Lower lobe of right lung (tissue), 2 donors: ENCODE data around the gene HES7. TPM values are rescaled to one million over a fixed set of nuclear protein-coding genes. Genes with fewer than 3 reads are reported as not detected.
A peak's percentile ranks its signal among the peaks of the same experiment; 100 is the strongest.

ENCODE experiments used
- ATAC-seq, 2 donors: fragments of 200-7000 bp; cut with Tn5 transposase; one replicate each; pipeline ENCODE4 v1.9.1; 2020 to 2022; ENCODE audit warnings: mild to moderate bottlenecking in 2 of 2, moderate library complexity in 2 of 2
- DNase-seq: peaks from one replicate; pipeline ENCODE4 v3.0.0-alpha.2; 2020
- H3K27ac ChIP-seq: fragments of 200-600 bp; one replicate; pipeline ENCODE4 v1.8.0; 2022
- H3K27me3 ChIP-seq: fragments of 200-600 bp; one replicate; pipeline ENCODE4 v1.8.0; 2022; ENCODE audit warnings: low read depth
- H3K36me3 ChIP-seq: fragments of 200-600 bp; one replicate; pipeline ENCODE4 v1.8.0; 2022; ENCODE audit warnings: mild to moderate bottlenecking
- H3K4me1 ChIP-seq: fragments of 200-600 bp; one replicate; pipeline ENCODE4 v1.8.0; 2022
- H3K4me3 ChIP-seq: fragments of 200-600 bp; one replicate; pipeline ENCODE4 v1.8.0; 2022; ENCODE audit warnings: mild to moderate bottlenecking
- H3K9me3 ChIP-seq: fragments of 200-600 bp; one replicate; pipeline ENCODE4 v1.8.0; 2022
- CTCF ChIP-seq: fragments of 200-600 bp; IDR thresholded peaks from one replicate; pipeline ENCODE4 v1.8.0; 2022; ENCODE audit warnings: antibody characterized with exemption, mild to moderate bottlenecking
- intact Hi-C: fragments of 100-400 bp; cut with DNase I; formaldehyde crosslinking; loops from one replicate; pipeline ENCODE4 v1.11.0; 2022
- total RNA-seq: library from RNA; stranded (reverse); fragmentation: NEBNext Ultra II Directional; extraction: Animal tissue kit (Norgen Biotek cat#: 25700); gene quantifications from one replicate; pipeline ENCODE4 v1.2.1, GENCODE V29; 2021
- donor health status: DM: no; HTN: yes; CAD: no; lungs with severe emphysema.

HES7 gene
- total RNA-seq, 1 donor from 2014 or later = 0.21 TPM

GRCh38 chr17:8128125-8128784, 4.3 kb upstream of the HES7 start:
- peaks cover 32% of the 10 kb centered on the region for H3K27me3 ChIP-seq

GRCh38 chr17:8126491-8127066, 2.7 kb upstream of the HES7 start:
- no peak for TF ChIP-seq CTCF
- Histone ChIP-seq H3K4me3 (peak overlapping the region; percentile 74), H3K27ac (no peak overlapping the region), H3K36me3 (no peaks in the 10 kb centered on the region), H3K27me3 (peaks cover 49% of the 10 kb centered on the region), H3K4me1 (peaks cover 58% of the 10 kb centered on the region), H3K9me3 (no peaks in the 10 kb centered on the region)
- no peak for DNase-seq
- intact Hi-C loops = no loop called here
- ATAC-seq = peak; percentile 62 to 69

More at GRCh38 chr17:8128125-8128784, 4.3 kb upstream of the HES7 start:
- no peak for TF ChIP-seq CTCF
- intact Hi-C loops = no loop called here
- DNase-seq = no peak
- Histone ChIP-seq H3K4me1 (peaks cover 41% of the 10 kb centered on the region), H3K4me3 (no peak overlapping the region), H3K27ac (no peak overlapping the region), H3K9me3 (no peaks in the 10 kb centered on the region), H3K36me3 (no peaks in the 10 kb centered on the region)
- no peak for ATAC-seq

- intact Hi-C loops = no loop called here
- Histone ChIP-seq H3K27ac (no peak overlapping the region), H3K4me3 (peak overlapping the region; percentile 74), H3K9me3 (no peaks in the 10 kb centered on the region), H3K4me1 (peaks cover 63% of the 10 kb centered on the region), H3K36me3 (no peaks in the 10 kb centered on the region), H3K27me3 (peaks cover 54% of the 10 kb centered on the region)
- ATAC-seq (peak in 1 of 2 donors; percentile 1), DNase-seq (no peak)
- TF ChIP-seq CTCF = no peak
Measured at GRCh38 chr17:8125947-8126490, 2.1 kb upstream of the HES7 start.

- ATAC-seq = peak; percentile 64 to 70
- Histone ChIP-seq H3K27me3 (peaks cover 56% of the 10 kb centered on the region), H3K9me3 (no peaks in the 10 kb centered on the region), H3K36me3 (no peaks in the 10 kb centered on the region), H3K4me1 (peaks cover 70% of the 10 kb centered on the region), H3K4me3 (peak overlapping the region; percentile 74), H3K27ac (no peak overlapping the region)
- no peak for TF ChIP-seq CTCF
- intact Hi-C loops = no loop called here
- no peak for DNase-seq
Measured at GRCh38 chr17:8125154-8125946, 1.4 kb upstream of the HES7 start.

GRCh38 chr17:8124350-8125153, 646 bp upstream of the HES7 start:
- intact Hi-C loops = no loop called here
- TF ChIP-seq CTCF = no peak
- Histone ChIP-seq H3K27ac (no peak overlapping the region), H3K4me1 (peaks cover 76% of the 10 kb centered on the region), H3K27me3 (peaks cover 56% of the 10 kb centered on the region), H3K4me3 (peak overlapping the region; percentile 74), H3K36me3 (no peaks in the 10 kb centered on the region), H3K9me3 (no peaks in the 10 kb centered on the region)
- no peak for ATAC-seq
- DNase-seq = no peak
